HG03159 (cell line): Measurements from ENCODE around the gene SLC35F1.

Experiments
- ATAC-seq: cut with Tn5 transposase; IDR thresholded peaks from one replicate; pipeline ENCODE4 v1.9.1; 2021; ENCODE audit warnings: mild to moderate bottlenecking, moderate library complexity; ENCODE audit not compliant: unreplicated experiment

SLC35F1 gene

GRCh38 chr6:118103381-118104146 is 196.5 kb downstream of the SLC35F1 start:
- no peak for ATAC-seq

DNA sequence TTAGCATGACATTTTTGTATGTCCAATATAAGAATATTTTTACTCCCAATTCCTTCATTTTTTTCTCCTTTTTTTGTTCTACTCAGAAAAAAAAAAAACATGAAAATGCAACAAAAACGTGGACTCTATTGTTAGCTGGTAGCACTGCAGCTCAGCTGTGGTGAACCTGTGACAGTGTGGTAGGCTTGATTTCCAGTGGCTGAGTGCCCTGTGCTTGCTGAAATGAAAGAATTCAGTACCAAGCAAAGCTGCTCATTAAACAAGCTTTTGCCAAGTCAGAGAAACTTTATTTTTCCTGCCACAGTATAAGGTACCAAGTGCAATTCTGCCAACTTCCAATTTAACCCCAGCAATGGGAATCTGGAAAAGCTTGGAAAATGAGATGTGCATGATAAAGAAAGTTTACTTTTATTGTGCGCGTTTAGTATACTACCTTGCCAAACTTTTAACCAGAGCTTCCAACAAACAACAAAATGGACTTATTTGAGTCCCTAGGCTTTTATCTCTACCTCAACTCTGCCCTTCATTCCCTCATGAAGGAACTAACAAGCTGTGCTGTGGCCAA is 215.2 kb downstream of the SLC35F1 start:
- no peak for ATAC-seq

GRCh38 chr6:118122801-118123200 is 215.7 kb downstream of the SLC35F1 start:
- ATAC-seq = no peak

- no peak for ATAC-seq
These were observed 216.5 kb downstream of the SLC35F1 start for GRCh38 chr6:118123503-118124037.

DNA sequence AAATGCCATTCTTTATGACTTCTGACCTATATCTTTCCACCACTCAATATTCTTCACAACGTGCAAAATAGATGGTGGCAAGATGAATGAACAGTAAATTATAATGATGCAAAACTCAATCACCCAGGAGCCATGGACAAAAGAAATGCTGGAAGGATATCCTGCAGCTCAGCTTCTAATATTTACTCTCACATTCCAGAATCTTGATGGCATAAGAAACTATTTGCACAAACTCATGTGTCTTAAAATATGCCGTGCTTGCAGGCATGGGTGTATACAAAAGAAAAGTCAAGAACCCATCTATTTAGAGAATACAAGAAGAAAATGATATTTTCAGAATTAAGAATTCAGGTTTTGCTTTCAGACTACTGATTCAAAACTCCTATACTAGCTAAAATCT is 217.8 kb downstream of the SLC35F1 start:
- ATAC-seq = no peak

DNA sequence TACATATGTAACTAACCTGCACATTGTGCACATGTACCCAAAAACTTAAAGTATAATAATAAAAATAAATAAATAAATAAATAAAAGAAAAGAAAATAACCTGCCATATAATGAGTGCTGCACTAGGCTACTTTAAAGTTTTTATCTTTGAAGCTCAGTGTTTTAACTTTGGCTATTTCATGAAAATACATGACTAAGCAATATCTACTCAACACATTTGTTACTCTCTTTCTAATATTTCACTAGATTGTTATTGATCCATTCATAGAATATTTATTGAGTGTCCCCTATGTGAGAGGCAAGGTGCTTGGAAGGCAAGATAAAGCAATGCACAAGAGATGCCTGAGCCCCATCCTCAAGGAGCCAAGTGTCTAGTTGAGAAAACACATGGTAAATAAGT is 221.7 kb downstream of the SLC35F1 start:
- ATAC-seq = no peak

DNA sequence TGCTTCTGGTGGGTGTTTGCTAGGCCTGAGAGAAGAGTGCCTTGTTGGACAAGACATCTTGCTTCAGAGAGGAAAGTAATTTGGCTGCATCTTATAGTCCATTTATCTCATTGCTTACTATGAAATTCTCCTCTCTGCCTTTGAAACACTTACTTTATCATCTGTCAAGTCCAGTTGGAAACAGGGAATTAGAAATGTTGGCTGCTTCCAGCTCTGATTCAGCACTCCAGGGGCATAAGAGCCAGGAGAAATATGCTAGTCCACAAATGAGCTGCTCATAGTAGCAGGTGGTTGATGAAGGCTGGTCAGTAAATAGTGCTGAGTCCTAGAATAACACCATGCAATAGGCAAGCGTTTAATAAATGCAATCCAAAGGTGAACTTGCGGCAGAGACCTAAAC is 227.1 kb downstream of the SLC35F1 start:
- no peak for ATAC-seq

DNA sequence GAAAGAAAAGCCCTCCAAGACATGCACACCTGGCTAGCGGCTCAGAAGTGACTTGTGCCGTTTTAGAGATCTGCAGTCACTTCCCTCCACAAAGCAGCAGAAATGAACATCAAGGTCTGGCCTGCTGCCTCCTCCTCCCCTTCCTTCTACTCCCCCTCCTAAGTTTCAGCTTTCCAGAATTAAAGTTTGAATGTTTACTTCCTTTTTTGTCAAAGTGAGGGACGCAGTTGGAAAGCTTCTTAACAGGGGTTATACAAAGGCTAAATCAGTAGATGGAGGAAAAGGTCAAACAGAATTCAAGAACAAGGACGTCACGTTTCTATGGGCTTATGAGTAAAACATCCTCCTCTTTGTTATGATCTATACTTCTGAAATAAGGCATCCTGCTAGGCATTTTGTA is 227.7 kb downstream of the SLC35F1 start:
- ATAC-seq = no peak

DNA sequence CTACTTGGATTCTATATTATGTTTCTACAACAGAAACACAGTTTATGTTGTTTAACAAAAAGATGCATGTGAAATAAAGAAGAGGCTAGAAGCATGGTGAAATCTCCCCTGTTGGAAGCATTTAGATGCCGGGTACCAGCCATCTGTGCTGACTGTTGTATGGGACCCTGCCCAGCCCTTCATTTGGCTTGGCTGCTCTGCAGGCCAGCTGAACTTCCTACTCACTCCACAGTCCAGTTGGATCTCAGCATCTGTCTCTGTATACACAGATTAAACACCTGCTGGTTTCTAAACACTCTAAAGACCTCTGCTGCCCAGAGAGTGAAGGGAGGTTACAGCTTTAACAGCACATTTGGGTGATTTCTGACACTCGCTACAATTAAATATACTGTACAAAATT is 228.3 kb downstream of the SLC35F1 start:
- no peak for ATAC-seq

- ATAC-seq = no peak
These were observed 234.1 kb downstream of the SLC35F1 start for GRCh38 chr6:118141211-118141610.

GRCh38 chr6:118146584-118146983 is 239.5 kb downstream of the SLC35F1 start:
- ATAC-seq = no peak

DNA sequence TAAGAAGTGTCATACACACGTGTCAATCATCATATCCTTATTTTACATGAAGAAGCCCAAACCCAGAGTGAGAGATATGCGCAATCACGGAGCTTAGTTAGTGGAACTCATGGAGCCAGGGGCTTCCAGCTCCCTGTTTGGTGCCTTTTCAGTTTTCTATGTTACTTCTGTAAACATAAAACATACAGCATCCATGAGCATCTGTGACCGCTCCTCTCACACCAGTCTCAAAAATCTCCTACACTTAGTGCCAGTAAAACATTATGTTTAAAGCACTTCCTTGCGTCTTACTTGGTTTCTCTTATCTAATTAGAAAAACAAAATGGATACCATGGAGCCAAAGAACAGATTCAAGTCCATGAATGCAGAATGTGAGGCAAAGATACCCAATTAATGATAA is 240.4 kb downstream of the SLC35F1 start:
- no peak for ATAC-seq

GRCh38 chr6:118148561-118148960 is 241.5 kb downstream of the SLC35F1 start:
- ATAC-seq = no peak

DNA sequence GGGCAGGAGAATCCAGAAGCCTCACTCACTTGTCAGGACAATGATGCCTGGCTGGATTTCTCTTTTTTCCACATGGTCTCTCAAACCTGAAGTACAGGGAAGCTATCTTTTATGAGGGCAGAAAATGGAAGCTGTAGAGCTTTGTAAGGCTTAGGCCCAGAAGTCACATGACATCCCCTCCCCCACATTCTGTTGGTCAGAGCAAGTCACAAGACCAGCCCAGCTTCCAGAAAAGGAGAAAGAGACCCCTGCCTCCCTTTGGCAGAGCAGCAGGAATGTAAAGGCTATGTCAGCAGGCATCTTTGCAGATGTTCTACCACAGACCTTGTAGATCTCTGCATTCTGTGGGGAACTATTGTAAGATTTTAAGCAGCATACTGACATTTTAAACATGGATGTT is 245.5 kb downstream of the SLC35F1 start:
- no peak for ATAC-seq

DNA sequence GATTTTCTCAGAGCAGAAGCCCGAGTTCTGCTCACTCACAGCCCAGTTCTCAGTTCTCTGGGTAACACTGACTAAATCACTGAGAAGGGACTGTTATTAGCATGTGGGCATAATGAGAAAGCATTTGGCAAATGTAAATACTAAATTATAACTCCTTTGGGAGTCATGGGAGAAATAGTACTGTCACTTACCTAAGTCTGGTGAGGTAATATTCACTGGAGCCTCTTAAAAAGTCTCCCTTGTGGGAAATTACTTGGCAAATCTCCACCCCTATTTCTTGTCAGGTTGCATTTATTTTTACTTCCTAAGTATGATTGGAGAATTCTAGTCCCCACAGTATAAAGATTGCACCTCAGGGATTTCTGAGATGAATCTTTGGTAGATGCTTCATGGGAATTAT is 254.3 kb downstream of the SLC35F1 start:
- ATAC-seq = no peak

DNA sequence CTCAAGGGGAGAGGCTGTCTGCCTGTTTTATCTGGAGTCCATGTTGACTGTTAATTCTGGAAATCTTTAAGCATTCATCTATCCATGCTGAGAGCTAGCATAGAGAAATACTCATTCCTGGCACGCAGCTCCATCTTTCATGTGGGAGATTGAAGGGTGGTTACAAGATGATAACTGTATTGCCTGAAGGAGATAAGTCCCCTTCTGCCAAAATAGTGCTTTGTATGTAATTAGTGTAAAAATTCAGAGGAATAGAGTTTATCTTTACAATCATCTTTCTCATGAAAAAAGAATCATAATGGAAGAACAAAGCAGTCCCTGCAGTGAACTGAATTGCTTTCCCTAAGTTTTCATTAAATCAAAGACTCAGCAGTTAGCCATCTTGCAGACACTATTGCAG is 256.5 kb downstream of the SLC35F1 start:
- no peak for ATAC-seq

GRCh38 chr6:118165500-118165899 is 258.4 kb downstream of the SLC35F1 start:
- ATAC-seq = no peak

DNA sequence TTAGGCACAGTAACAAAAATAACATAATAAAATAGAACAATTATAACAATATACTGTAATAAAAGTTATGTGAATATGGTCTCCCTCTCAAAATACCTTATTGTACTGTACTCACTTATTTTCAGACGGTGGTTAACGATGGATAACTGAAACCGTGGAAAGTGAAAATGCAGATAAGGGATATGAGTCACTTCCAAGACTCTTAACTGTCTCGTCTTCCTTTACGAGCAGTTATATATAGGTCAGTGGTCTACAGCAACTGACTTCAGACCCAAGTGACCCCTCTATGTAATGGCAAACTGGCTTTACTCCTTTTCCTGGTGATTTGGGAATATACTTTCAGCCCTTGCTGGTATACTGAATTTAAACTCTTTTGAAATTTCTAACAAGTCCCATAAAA is 261.4 kb downstream of the SLC35F1 start:
- no peak for ATAC-seq

GRCh38 chr6:118171852-118172251 is 264.8 kb downstream of the SLC35F1 start:
- ATAC-seq = no peak

GRCh38 chr6:118174071-118174470 is 267.0 kb downstream of the SLC35F1 start:
- no peak for ATAC-seq

GRCh38 chr6:118177720-118178119 is 270.7 kb downstream of the SLC35F1 start:
- ATAC-seq = no peak

DNA sequence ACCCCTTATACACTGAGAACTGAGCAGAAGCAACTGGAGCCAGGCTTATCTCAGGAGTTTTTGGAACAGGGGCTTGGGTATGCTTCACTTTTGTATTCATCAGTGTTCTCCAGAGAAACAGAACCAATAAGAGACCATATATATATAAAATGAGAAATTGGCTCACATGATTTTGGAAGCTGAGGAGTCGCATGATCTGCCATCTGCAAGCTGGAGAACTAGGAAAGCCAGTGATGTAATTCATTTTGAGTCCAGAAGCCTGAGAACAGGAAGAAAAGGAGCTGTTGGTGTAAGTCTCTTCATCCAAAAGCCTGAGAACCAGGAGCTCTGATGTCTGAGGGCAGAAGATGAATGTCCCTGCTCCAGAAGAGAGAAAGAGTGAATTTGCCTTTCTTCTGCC is 272.0 kb downstream of the SLC35F1 start:
- ATAC-seq = no peak
